IMR-90 (cell line): ENCODE data around the gene APOBEC3F. TPM values are rescaled to one million over a fixed set of nuclear protein-coding genes. Genes with fewer than 3 reads are reported as not detected.

Source experiments
- ATAC-seq: fragments of 200-7000 bp; cut with Tn5 transposase; 2 replicates; pipeline ENCODE4 v1.9.1; 2020; ENCODE audit warnings: low read depth, mild to moderate bottlenecking, moderate library complexity
- BruUV-seq: library from RNA; stranded (reverse); fragments of 400-500 nt; replicated peaks from 2 replicates; lab custom pipeline; 2021; lab: Mats Ljungman, UMichigan
- CTCF ChIA-PET: fragments of 300-600 bp; formaldehyde crosslinking; extraction: SDS; loops from one replicate; lab custom pipeline; 2021; ENCODE audit warnings: antibody characterized with exemption; lab: Yijun Ruan, JAX
- POLR2A ChIA-PET: fragments of 300-600 bp; sonication (Branson Sonifier 250); formaldehyde crosslinking; loops from one replicate; lab custom pipeline; 2022; ENCODE audit warnings: antibody characterized with exemption; ENCODE audit not compliant: unreplicated experiment; lab: Charles Lee
- DNase-seq: peaks from one replicate; pipeline ENCODE4 v3.0.0; 2013
- H2AFZ ChIP-seq: replicated peaks from 2 replicates; pipeline ENCODE3; 2013; ENCODE audit warnings: low read length, mild to moderate bottlenecking; ENCODE audit not compliant: poor library complexity
- H2AK5ac ChIP-seq: 2 replicates; pipeline ENCODE4 v1.6.1; 2013; ENCODE audit warnings: low read depth, low read length, inconsistent platforms
- H2AK9ac ChIP-seq: replicated peaks from 2 replicates; pipeline ENCODE3; 2013; ENCODE audit warnings: mild to moderate bottlenecking, low read depth, low read length, moderate library complexity; ENCODE audit not compliant: poor library complexity
- H2BK120ac ChIP-seq: 2 replicates; pipeline ENCODE4 v1.6.1; 2013; ENCODE audit warnings: low read depth, low read length, inconsistent platforms
- H2BK15ac ChIP-seq: 3 replicates; pipeline ENCODE4 v1.6.1; 2013; ENCODE audit warnings: low read depth, low read length, inconsistent platforms
- H2BK20ac ChIP-seq: 2 replicates; pipeline ENCODE4 v1.6.1; 2013; ENCODE audit warnings: low read depth, mild to moderate bottlenecking, inconsistent platforms, low read length, moderate library complexity
- H2BK5ac ChIP-seq: 2 replicates; pipeline ENCODE4 v1.6.1; 2013; ENCODE audit warnings: mild to moderate bottlenecking, low read depth, low read length, inconsistent platforms; ENCODE audit not compliant: poor library complexity, severe bottlenecking
- H3K14ac ChIP-seq: replicated peaks from 2 replicates; pipeline ENCODE4 v1.6.1; 2013; ENCODE audit warnings: low read depth, low read length, inconsistent platforms
- H3K18ac ChIP-seq: 2 replicates; pipeline ENCODE4 v1.6.1; 2013; ENCODE audit warnings: low read depth, low read length, control low read depth
- H3K23ac ChIP-seq: 2 replicates; pipeline ENCODE4 v1.6.1; 2013; ENCODE audit warnings: low read depth, low read length, inconsistent platforms
- H3K27ac ChIP-seq: 2 replicates; pipeline ENCODE4 v1.5.1; 2013; ENCODE audit warnings: mild to moderate bottlenecking, control low read depth, low read length; ENCODE audit not compliant: insufficient read depth
- H3K27me3 ChIP-seq: 2 replicates; pipeline ENCODE4 v1.6.1; 2013; ENCODE audit warnings: low read length; ENCODE audit not compliant: control insufficient read depth, insufficient read depth
- H3K36me3 ChIP-seq: 2 replicates; pipeline ENCODE4 v1.6.1; 2013; ENCODE audit warnings: low read length, mixed read lengths; ENCODE audit not compliant: control insufficient read depth, insufficient read depth
- H3K4ac ChIP-seq: 2 replicates; pipeline ENCODE4 v1.6.1; 2013; ENCODE audit warnings: low read depth, low read length, inconsistent platforms
- H3K4me1 ChIP-seq: 2 replicates; pipeline ENCODE4 v1.6.1; 2013; ENCODE audit warnings: low read length, mixed read lengths; ENCODE audit not compliant: control insufficient read depth, insufficient read depth
- H3K4me2 ChIP-seq: 2 replicates; pipeline ENCODE4 v1.6.1; 2013; ENCODE audit warnings: low read depth, mild to moderate bottlenecking, control low read depth, low read length, moderate library complexity
- H3K4me3 ChIP-seq: 2 replicates; pipeline ENCODE4 v1.5.1; 2013; ENCODE audit warnings: low read depth, mild to moderate bottlenecking, control low read depth, low read length, moderate library complexity; ENCODE audit not compliant: insufficient read depth
- H3K56ac ChIP-seq: 2 replicates; pipeline ENCODE4 v1.6.1; 2013; ENCODE audit warnings: low read length, inconsistent platforms; ENCODE audit not compliant: insufficient read depth; ENCODE audit errors: extremely low read depth
- H3K79me1 ChIP-seq, 2 experiments: 2 replicates each; pipeline ENCODE4 v1.6.1; 2013; ENCODE audit warnings: low read length in 2 of 2, inconsistent platforms in 1 of 2, low read depth in 1 of 2
- H3K9ac ChIP-seq: 2 replicates; pipeline ENCODE4 v1.6.1; 2013; ENCODE audit warnings: low read depth, low read length, control low read depth
- H3K9me1 ChIP-seq: 2 replicates; pipeline ENCODE4 v1.6.1; 2013; ENCODE audit warnings: low read length, inconsistent platforms; ENCODE audit not compliant: insufficient read depth
- H3K9me3 ChIP-seq: 2 replicates; pipeline ENCODE4 v1.6.1; 2013; ENCODE audit warnings: low read length; ENCODE audit not compliant: control insufficient read depth, insufficient read depth
- H4K20me1 ChIP-seq: 2 replicates; pipeline ENCODE4 v1.6.1; 2013; ENCODE audit warnings: low read length, inconsistent platforms; ENCODE audit not compliant: insufficient read depth
- H4K5ac ChIP-seq: 2 replicates; pipeline ENCODE4 v1.6.1; 2013; ENCODE audit warnings: mild to moderate bottlenecking, low read depth, low read length, control low read depth
- H4K8ac ChIP-seq, 2 experiments: 2 replicates each; pipeline ENCODE4 v1.6.1; 2013; ENCODE audit warnings: low read depth in 2 of 2, low read length in 2 of 2, control low read depth in 1 of 2, inconsistent platforms in 1 of 2
- H4K91ac ChIP-seq: 2 replicates; pipeline ENCODE4 v1.6.1; 2013; ENCODE audit warnings: low read depth, low read length, inconsistent platforms; ENCODE audit not compliant: insufficient read depth
- BHLHE40 ChIP-seq: fragments of 150-350 bp; IDR thresholded peaks from 2 replicates; pipeline ENCODE4 v1.6.1; 2016; ENCODE audit warnings: mild to moderate bottlenecking, low read depth, low read length
- CHD1 ChIP-seq: IDR thresholded peaks from 2 replicates; pipeline ENCODE4 v1.6.1; 2012; ENCODE audit warnings: low read depth, low read length, improper control_type of control experiment
- FOS ChIP-seq: fragments of 150-350 bp; IDR thresholded peaks from 2 replicates; pipeline ENCODE4 v1.6.1; 2016; ENCODE audit warnings: low read depth, low read length
- MAFK ChIP-seq: IDR thresholded peaks from 2 replicates; pipeline ENCODE4 v1.6.1; 2012; ENCODE audit warnings: low read depth, low read length, improper control_type of control experiment
- MAZ ChIP-seq: IDR thresholded peaks from 2 replicates; pipeline ENCODE4 v1.6.1; 2012; ENCODE audit warnings: low read depth, mild to moderate bottlenecking, low read length, improper control_type of control experiment, moderate library complexity, borderline replicate concordance
- MXI1 ChIP-seq: IDR thresholded peaks from 2 replicates; pipeline ENCODE4 v1.6.1; 2012; ENCODE audit warnings: low read depth, mild to moderate bottlenecking, low read length, moderate library complexity, borderline replicate concordance
- RAD21 ChIP-seq: IDR thresholded peaks from 2 replicates; pipeline ENCODE4 v1.6.1; 2012; ENCODE audit warnings: low read length, improper control_type of control experiment
- WGBS, 2 experiments: methylation state at CpG; one replicate each; pipeline versions ENCODE4 v1.1.5 to v1.1.7; 2013; ENCODE audit warnings: missing lambda C conversion rate in 2 of 2; ENCODE audit not compliant: insufficient read length in 1 of 2; ENCODE audit errors: extremely low coverage in 2 of 2; 5-methylcytosine and 5-hydroxymethylcytosine counted together
- dilution Hi-C: fragments of 300-500 bp; cut with HindIII; formaldehyde crosslinking; loops from one replicate; pipeline ENCODE4 v1.14.3; 2018; ENCODE audit warnings: low sequenced_read_pairs; ENCODE audit not compliant: unreplicated experiment
- in situ Hi-C: fragments of 300-500 bp; cut with MboI; formaldehyde crosslinking; loops from 3 replicates; pipeline ENCODE4 v1.14.3; 2019; ENCODE audit warnings: low sequenced_read_pairs, inconsistent platforms, mixed read lengths
- intact Hi-C: fragments of 100-400 bp; cut with micrococcal nuclease; formaldehyde crosslinking; loops from 2 replicates; pipeline ENCODE4 v1.10.0; 2022
- polyA plus RNA-seq, 3 experiments: library from polyadenylated mRNA; depleted of rRNA; stranded (reverse); fragments of >200 nt; gene quantifications; 2 replicates each; pipeline ENCODE4 v1.2.3, GENCODE V29; 2012; ENCODE audit warnings: low replicate concordance in 1 of 3
- total RNA-seq: library from RNA; depleted of rRNA; stranded (reverse); fragments of >200 nt; gene quantifications from 2 replicates; pipeline ENCODE4 v1.2.3, GENCODE V29; 2012

APOBEC3F gene
- total and polyA plus RNA-seq, 2 of the 4 experiments (the other 2 are of a cell fraction): 3.4 to 8.3 TPM

DNA sequence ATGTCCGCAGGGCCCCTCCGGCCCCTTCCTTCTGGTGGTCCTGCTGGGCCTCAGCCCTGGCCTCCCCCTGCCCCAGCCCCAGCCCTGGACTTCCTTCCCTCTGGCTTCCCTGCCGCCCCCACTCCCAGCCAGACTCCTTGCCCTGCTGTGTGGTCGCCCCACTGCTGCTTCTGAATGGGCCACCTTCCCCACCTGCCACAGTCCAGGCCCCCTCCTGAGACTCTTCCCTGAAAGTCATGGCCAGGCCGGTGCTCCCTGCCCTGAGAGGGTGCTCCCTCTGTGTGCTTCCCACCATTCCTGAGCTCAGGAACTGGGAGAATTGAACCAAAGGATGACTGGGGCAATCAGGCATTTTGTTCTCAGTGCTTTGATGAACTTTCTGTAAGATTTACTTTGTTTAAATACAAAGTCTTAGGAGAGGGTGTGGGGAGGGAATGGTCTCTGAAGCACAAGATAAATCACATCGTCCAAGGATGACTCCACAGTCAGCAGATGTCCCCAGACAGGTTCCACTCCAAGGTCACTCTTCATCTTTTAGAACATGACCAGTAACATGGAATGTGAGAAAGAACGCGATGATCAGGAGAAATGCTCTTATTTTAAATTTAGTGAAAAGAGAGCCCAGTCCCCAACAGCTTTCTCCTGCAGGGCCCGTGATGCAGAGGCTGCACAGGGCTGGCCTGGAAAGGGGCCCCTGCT is 19.0 kb upstream of the APOBEC3F start:
- H2AK5ac ChIP-seq: peak overlapping the region; percentile 76; the same call in 1 of the 2 replicates
- peaks cover 8% of the 10 kb centered on the region for H3K4me1 ChIP-seq
- H3K18ac ChIP-seq: peak overlapping the region; percentile 22; the same call in 1 of the 2 replicates
- dilution Hi-C loops: no loop called here
- POLR2A ChIA-PET: no interaction called here
- no peaks in the 10 kb centered on the region for H4K20me1 ChIP-seq
- no peak overlapping the region for H2BK20ac ChIP-seq
- H3K9ac ChIP-seq: no peak overlapping the region
- H3K27me3 ChIP-seq: no peaks in the 10 kb centered on the region
- no peak overlapping the region for H3K56ac ChIP-seq
- intact Hi-C loops: no loop called here
- H3K4ac ChIP-seq: peak overlapping the region; percentile 60
- H2BK15ac ChIP-seq: no peak overlapping the region
- H3K36me3 ChIP-seq: peaks cover 13% of the 10 kb centered on the region; the same call in 1 of the 2 replicates
- H2AFZ ChIP-seq: peak overlapping the region; percentile 51
- peak overlapping the region; percentile 55 for H3K4me2 ChIP-seq
- ATAC-seq: no peak
- peak overlapping the region; percentile 78 for H2AK9ac ChIP-seq
- peak overlapping the region; percentile 55; the same call in 1 of the 2 replicates for H3K14ac ChIP-seq
- 94% methylated on average over 2 of the region's 9 CpGs; no CpG with 5 or more reads in 1 of the 2 experiments for WGBS, 2 experiments
- no peak overlapping the region for H3K4me3 ChIP-seq
- in situ Hi-C loops: no loop called here
- H4K91ac ChIP-seq: peak overlapping the region; percentile 68
- peak overlapping the region; percentile 38 for H3K27ac ChIP-seq
- no peak overlapping the region for H2BK5ac ChIP-seq
- BruUV-seq: no TSS peak
- H4K8ac ChIP-seq: peak overlapping the region; percentile 83 to 90; a peak in 3 of 4 replicates
- no peaks in the 10 kb centered on the region for H3K9me3 ChIP-seq
- DNase-seq: no peak
- H3K79me1 ChIP-seq: peaks cover 0 to 19% of the 10 kb centered on the region in 2 experiments
- no peak overlapping the region for H3K23ac ChIP-seq
- CTCF ChIA-PET: no interaction called here
- H2BK120ac ChIP-seq: no peak overlapping the region
- H3K9me1 ChIP-seq: peaks cover 8% of the 10 kb centered on the region
- H4K5ac ChIP-seq: peak overlapping the region; percentile 82
- TF ChIP-seq MAFK: no peak
- TF ChIP-seq CHD1: no peak
- TF ChIP-seq MAZ: no peak
- TF ChIP-seq FOS: no peak
- no peak for TF ChIP-seq BHLHE40
- no peak for TF ChIP-seq RAD21
- TF ChIP-seq MXI1: no peak
